Measurements from ENCODE around the gene IFNA13.
A peak's percentile ranks its signal among the peaks of the same experiment; 100 is the strongest.
"Not testable (repeated sequence)": the region's sequence is repeated elsewhere in the genome, so short reads cannot be mapped to it uniquely, and the experiment has no call there.

IFNA13 gene

DNA sequence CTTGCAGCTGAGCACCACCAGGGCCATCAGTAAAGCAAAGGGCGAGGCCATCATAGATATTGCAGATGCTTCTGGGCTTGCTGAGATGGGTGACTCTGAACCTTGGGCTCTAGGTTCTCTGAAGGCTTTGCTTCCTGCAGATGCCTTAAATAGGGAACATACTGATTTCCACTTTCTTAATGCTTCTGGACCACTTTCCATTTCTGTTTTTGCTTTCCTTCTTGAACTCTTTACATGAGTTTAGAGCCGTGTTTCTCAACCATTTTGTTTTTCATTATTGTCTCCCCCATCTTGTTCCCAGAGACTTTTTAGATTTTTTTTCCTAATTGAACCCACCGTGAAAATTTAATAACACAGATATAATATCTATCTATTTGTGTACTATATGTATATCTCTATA, at the start of gene IFNA13:
IFNA13 (minus strand) TSS at position 101 of the 400 bp plus-strand sequence; CDS start at position 54, 47 bp downstream.
- DNase-seq (ENCODE audit: low spot score) = no peak

GRCh38 chr9:21415493-21416267, 47.8 kb upstream of the IFNA13 start:
- DNase-seq (ENCODE audit: low spot score) = no peak

- no peak for DNase-seq (ENCODE audit: low spot score)
These were observed 46.5 kb upstream of the IFNA13 start for GRCh38 chr9:21414220-21414940.

DNA sequence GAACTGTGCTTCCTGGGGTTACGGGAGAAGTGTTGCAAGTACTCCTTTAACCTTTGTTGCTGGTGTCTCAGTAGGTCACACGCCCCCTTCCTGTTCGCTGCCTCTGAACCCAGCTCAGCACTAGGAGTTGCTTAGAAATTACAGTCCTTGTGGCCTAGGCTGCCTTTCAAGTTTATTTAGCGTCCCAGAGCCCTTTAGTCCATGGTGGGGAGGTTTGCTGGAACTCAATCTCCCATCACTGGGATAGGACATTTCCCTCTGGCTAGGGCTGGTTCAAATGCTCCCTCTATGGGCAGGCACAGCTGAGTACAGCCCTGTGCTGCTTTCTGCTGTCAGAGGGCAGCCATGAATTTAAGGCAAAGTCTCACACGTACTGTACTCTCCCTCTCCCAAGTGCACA, 45.8 kb upstream of the IFNA13 start:
- DNase-seq (ENCODE audit: low spot score) = no peak

DNA sequence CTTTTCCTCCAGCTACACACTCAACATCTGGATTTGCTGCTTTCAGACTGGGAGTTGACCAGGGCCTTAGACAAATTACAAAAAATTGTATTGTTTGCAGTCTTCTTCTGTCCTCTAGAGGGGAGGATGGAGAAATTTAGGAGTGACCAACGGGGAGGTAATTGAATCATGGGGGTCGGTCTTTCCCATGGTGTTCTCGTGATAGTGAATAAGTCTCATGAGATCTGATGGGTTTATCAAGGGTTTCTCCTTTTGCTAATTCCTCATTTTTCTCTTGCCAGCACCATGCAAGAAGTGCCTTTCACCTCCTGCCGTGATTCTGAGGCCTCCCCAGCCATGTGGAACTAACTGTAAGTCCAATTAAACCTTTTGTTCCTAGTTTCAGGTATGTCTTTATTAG, 45.3 kb upstream of the IFNA13 start:
- DNase-seq (ENCODE audit: low spot score) = no peak

- no peak for DNase-seq (ENCODE audit: low spot score)
These were observed 44.2 kb upstream of the IFNA13 start for GRCh38 chr9:21412107-21412506.

GRCh38 chr9:21408817-21409216, 41.0 kb upstream of the IFNA13 start, which contains the start of gene IFNA8:
TSS of gene IFNA8 (plus strand) at chr9:21409117. CDS start at chr9:21409177, 60 bp downstream.
- no peak for DNase-seq (ENCODE audit: low spot score)

DNA sequence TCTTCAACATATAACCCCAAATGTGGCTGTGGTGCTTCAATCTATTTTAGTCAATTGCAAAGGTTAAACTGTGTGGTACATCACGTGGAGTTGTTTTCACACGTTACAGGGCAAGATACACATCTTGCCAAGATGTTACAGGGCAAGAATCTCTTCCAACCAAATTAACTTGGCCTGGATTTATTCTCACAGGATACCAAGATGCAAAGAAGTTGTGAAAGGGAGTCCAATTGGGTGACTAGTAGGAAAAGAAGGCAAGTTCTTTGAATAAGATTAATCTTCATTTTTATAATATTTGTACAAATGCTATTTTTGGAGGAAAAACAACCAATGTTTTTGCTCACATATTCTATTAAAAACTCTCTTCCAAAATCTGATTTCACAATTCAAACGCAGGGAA, 36.3 kb upstream of the IFNA13 start:
- DNase-seq (ENCODE audit: low spot score) = no peak

DNA sequence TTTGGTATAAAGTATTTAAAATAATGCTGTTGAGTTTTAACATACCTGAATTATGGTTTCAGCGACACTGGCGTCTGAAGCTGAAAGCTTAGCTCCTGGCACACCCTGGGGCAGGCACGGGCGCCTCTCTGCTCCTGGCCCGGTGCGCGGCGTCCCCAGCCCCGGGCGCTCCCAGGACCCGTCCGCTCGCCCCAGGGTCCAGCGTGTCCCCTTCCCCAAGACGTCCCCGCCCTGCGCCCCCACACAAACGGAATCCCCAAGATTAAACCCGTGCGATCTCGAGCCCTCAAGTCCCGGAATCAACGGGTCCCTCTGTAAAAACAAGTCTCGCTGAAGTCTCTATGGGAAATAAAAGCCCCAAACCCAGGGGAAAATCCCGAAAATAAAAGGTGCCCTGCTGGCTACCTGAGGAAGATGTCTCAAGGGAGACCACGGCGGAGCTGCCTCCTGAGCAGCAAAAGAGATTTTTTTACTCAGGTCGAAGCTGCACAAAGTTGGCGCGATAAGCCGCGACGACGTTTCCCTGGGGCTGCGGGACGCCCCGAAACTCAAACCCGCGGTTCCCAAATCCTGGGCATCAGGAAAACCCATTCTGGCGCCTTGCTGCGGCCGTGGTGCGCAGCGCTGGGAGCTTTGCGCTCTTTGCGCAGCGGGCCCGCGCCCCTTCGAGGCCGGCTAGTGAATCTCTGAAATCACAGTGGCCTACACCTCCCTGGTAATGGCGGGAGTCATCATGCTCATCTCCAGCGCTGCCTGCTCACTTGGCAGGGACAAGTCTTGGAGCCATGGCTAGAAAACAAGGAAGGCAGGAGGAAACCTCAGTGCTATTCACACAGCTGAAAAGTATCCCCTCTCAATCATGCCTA, 34.8 kb upstream of the IFNA13 start:
- no peak for DNase-seq (ENCODE audit: low spot score)

DNA sequence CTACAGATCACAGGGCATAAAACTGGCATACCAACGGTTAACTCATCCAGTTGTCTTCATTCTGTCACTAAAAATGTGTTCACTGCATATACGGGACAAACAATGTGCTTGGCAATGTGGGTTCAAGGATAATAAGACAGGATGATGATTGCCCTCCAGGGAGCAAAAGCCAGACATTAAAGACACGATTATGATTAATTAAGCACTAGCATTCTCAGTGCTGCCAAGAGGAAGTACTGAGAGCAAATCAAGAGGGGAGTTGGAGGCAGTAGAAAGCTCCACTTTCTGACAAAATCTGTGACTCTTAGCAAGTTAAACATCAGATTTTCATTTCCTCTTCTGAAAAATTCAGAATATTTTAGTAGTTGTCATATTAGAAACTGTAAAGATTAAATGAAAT, 32.1 kb upstream of the IFNA13 start:
- DNase-seq (ENCODE audit: low spot score) = no peak

GRCh38 chr9:21398955-21399489, 31.2 kb upstream of the IFNA13 start:
- DNase-seq (ENCODE audit: low spot score) = no peak

GRCh38 chr9:21395778-21396717, 28.2 kb upstream of the IFNA13 start:
- DNase-seq (ENCODE audit: low spot score) = peak; percentile 22

- no peak for DNase-seq (ENCODE audit: low spot score)
These were observed 24.4 kb upstream of the IFNA13 start for GRCh38 chr9:21392270-21392669.

- no peak for DNase-seq (ENCODE audit: low spot score)
These were observed 17.3 kb upstream of the IFNA13 start, which contains the start of gene IFNA2 for GRCh38 chr9:21385131-21385670. TSS of gene IFNA2 (minus strand) at chr9:21385398. CDS start at chr9:21385329, 69 bp downstream.

DNA sequence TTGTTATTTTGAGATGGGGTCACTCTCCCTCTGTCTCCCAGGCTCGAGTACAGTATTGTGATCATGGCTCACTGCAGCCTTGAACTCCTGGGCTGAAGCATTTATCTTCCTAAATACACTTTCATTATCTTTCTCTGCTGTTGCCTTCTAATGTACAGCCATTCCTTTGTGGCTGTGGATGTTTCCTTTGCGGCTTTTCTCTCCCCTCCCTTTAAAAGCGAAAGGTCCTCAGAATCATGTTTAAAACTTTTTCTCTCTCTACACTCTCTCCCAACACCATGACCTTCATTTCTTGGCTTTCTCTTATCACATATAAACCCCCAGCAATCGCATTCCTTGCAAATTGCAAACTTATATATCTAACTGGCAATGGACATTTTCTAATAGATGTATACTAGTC, 15.8 kb upstream of the IFNA13 start:
- DNase-seq (ENCODE audit: low spot score) = no peak

GRCh38 chr9:21381448-21382339, 13.8 kb upstream of the IFNA13 start:
- DNase-seq (ENCODE audit: low spot score) = no peak

GRCh38 chr9:21371467-21371866, 3.6 kb upstream of the IFNA13 start:
- DNase-seq (ENCODE audit: low spot score) = not testable (repeated sequence)

DNA sequence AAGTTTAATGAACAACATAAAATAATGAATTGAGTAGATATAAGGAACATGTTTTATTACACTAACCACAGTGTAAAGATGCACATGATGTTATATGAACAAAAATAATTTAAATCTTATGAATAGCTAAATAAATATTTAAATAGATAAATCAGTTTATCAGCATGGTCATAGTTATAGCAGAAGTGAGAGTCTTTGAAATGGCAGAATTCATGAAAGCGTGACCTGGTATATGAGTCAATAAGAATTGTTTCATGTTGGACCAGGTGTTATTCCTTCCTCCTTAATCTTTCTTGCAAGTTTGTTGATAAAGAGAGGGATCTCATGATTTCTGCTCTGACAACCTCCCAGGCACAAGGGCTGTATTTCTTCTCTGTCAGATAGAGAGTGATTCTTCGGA, 688 bp downstream of the IFNA13 start:
- not testable (repeated sequence) for DNase-seq (ENCODE audit: low spot score)

- no peak for DNase-seq (ENCODE audit: low spot score)
These were observed 5.6 kb downstream of the IFNA13 start for GRCh38 chr9:21362287-21362686.
